GM12878 (cell line): ENCODE results near the gene PROCA1. TPM values are rescaled to one million over a fixed set of nuclear protein-coding genes. Genes with fewer than 3 reads are reported as not detected.

Experiments used
- BCLAF1 ChIP-seq: fragments of 450-650 bp; IDR thresholded peaks from 2 replicates; pipeline ENCODE4 v1.6.1; 2017; ENCODE audit warnings: antibody characterized with exemption, mild to moderate bottlenecking, moderate library complexity
- EGR1 ChIP-seq, 2 experiments: IDR thresholded peaks; 1 replicate in 1 of 2; 2 replicates in 1 of 2; pipeline ENCODE4 v1.6.1; 2011 to 2012; ENCODE audit warnings: low read depth in 2 of 2, low read length in 2 of 2, borderline replicate concordance in 1 of 2, mild to moderate bottlenecking in 1 of 2, moderate library complexity in 1 of 2
- ESRRA ChIP-seq: IDR thresholded peaks from 2 replicates; pipeline ENCODE4 v1.6.1; 2012; ENCODE audit warnings: mild to moderate bottlenecking, low read length, improper control_type of control experiment
- ETV6 ChIP-seq, 2 experiments: fragments of 450-650 bp in 1 of 2; IDR thresholded peaks in 1 of 2; conservative IDR thresholded peaks in 1 of 2; 2 replicates each; pipeline ENCODE4 v1.6.1; 2014; ENCODE audit warnings: antibody characterized with exemption in 1 of 2, borderline replicate concordance in 1 of 2, low read depth in 1 of 2, mild to moderate bottlenecking in 1 of 2, moderate library complexity in 1 of 2
- HCFC1 ChIP-seq: fragments of 150-350 bp; IDR thresholded peaks from 2 replicates; pipeline ENCODE4 v1.6.1; 2014; ENCODE audit warnings: low read length
- HDAC2 ChIP-seq: fragments of 200-600 bp; sonication (generic); IDR thresholded peaks from 2 replicates; pipeline ENCODE4 v1.6.1; 2017
- IKZF1 ChIP-seq: fragments of 450-650 bp; conservative IDR thresholded peaks from 2 replicates; pipeline ENCODE4 v1.6.1; 2017; ENCODE audit warnings: antibody characterized with exemption, mild to moderate bottlenecking
- IRF3 ChIP-seq: fragments of 450-650 bp; IDR thresholded peaks from 2 replicates; pipeline ENCODE4 v1.6.1; 2014; ENCODE audit warnings: mild to moderate bottlenecking
- IRF4 ChIP-seq: IDR thresholded peaks from 2 replicates; pipeline ENCODE4 v1.6.1; 2011; ENCODE audit warnings: low read depth, low read length
- LARP7 ChIP-seq: fragments of 450-650 bp; IDR thresholded peaks from 2 replicates; pipeline ENCODE4 v1.6.1; 2017; ENCODE audit warnings: mild to moderate bottlenecking
- MYC ChIP-seq: IDR thresholded peaks from 2 replicates; pipeline ENCODE4 v1.6.1; 2011; ENCODE audit warnings: mild to moderate bottlenecking, low read length, moderate library complexity, inconsistent platforms; ENCODE audit not compliant: insufficient read depth, insufficient replicate concordance, insufficient read length, severe bottlenecking
- RAD21 ChIP-seq: IDR thresholded peaks from 2 replicates; pipeline ENCODE4 v1.6.1; 2011; ENCODE audit warnings: mild to moderate bottlenecking, low read depth, low read length, moderate library complexity; ENCODE audit not compliant: insufficient read depth
- SRF ChIP-seq, 2 experiments: IDR thresholded peaks; 2 replicates each; pipeline ENCODE4 v1.6.1; 2011; ENCODE audit warnings: low read depth in 2 of 2, low read length in 2 of 2, mild to moderate bottlenecking in 1 of 2, moderate library complexity in 1 of 2
- STAT1 ChIP-seq: fragments of 450-650 bp; conservative IDR thresholded peaks from 2 replicates; pipeline ENCODE4 v1.6.1; 2014; ENCODE audit warnings: antibody characterized with exemption, mild to moderate bottlenecking
- TARDBP ChIP-seq: IDR thresholded peaks from 2 replicates; pipeline ENCODE4 v1.6.1; 2016; ENCODE audit warnings: borderline replicate concordance
- USF2 ChIP-seq: IDR thresholded peaks from 2 replicates; pipeline ENCODE4 v1.6.1; 2011; ENCODE audit warnings: low read depth, low read length, improper control_type of control experiment, borderline replicate concordance
- ZBTB4 ChIP-seq: fragments of 450-650 bp; formaldehyde crosslinking; IDR thresholded peaks from 2 replicates; pipeline ENCODE4 v1.4.0; 2022; ENCODE audit warnings: mild to moderate bottlenecking, moderate library complexity
- polyA plus RNA-seq, 11 experiments: library from polyadenylated mRNA; depleted of rRNA in 4 of 11; unstranded in 6 of 11; stranded (reverse) in 5 of 11; fragments of >200 nt; fragmentation: Nextera tagmentation in 4 of 11; fragmentation: Illumina TruSeq in 1 of 11; extraction: Ambion mirVana in 4 of 11; extraction: Trizol in 1 of 11; gene quantifications; 1 replicate in 1 of 11; 2 replicates in 10 of 11; pipeline versions ENCODE4 v1.2.1 to v1.2.3, GENCODE V29; 2011 to 2016; ENCODE audit warnings: inconsistent platforms in 2 of 11, missing spikeins in 2 of 11, low read depth in 1 of 11
- total RNA-seq, 4 experiments: library from RNA; depleted of rRNA in 3 of 4; stranded (reverse); fragments of >200 nt in 3 of 4; fragmentation: Illumina TruSeq in 1 of 4; extraction: Trizol in 1 of 4; gene quantifications; 2 replicates each; pipeline versions ENCODE4 v1.2.1 to v1.2.3, GENCODE V29; 2013 to 2021

PROCA1 gene
- total and polyA plus RNA-seq, 10 of the 15 experiments (the other 5 are each of a cell fraction or from before 2014, with no cell fraction given), result 0.35 to 4.8 (median 1.4) TPM

GRCh38 chr17:28750178-28751047 is 38.7 kb upstream of the PROCA1 start (continued):
- TF ChIP-seq ZBTB4 (CRISPR knock-in tag) (no peak), IRF3 (no peak), RAD21 (peak; percentile 76), USF2 (no peak), HCFC1 (peak; percentile 30; the same call in 1 of the 2 replicates), MYC (no peak), STAT1 (no peak), ETV6 (conservative IDR thresholded peaks at IDR 0.05 in 1 of 2, IDR thresholded peaks at IDR 0.05 in 1 of 2; ENCODE audit: borderline replicate concordance in 1 of 2, low read depth in 1 of 2) (no peak), EGR1 (IDR thresholded peaks at IDR 0.05; ENCODE audit: borderline replicate concordance in 1 of 2, low read depth in 2 of 2, low read length in 2 of 2) (no peak), ESRRA (no peak), IKZF1 (peak; percentile 41; the same call in 1 of the 2 replicates), SRF (IDR thresholded peaks at IDR 0.05; ENCODE audit: low read depth in 2 of 2, low read length in 2 of 2) (no peak), LARP7 (no peak), BCLAF1 (no peak), TARDBP (no peak), HDAC2 (no peak), IRF4 (peak; percentile 72; the same call in 1 of the 2 replicates)
